ENCODE measurements around the gene TNS1. TPM values are rescaled to one million over a fixed set of nuclear protein-coding genes. Genes with fewer than 3 reads are reported as not detected.

TNS1 gene
- total and polyA plus RNA-seq, 10 of the 15 experiments (the other 5 are each of a cell fraction or from before 2014, with no cell fraction given) = 0.05 to 0.44 TPM; not detected in 8

DNA sequence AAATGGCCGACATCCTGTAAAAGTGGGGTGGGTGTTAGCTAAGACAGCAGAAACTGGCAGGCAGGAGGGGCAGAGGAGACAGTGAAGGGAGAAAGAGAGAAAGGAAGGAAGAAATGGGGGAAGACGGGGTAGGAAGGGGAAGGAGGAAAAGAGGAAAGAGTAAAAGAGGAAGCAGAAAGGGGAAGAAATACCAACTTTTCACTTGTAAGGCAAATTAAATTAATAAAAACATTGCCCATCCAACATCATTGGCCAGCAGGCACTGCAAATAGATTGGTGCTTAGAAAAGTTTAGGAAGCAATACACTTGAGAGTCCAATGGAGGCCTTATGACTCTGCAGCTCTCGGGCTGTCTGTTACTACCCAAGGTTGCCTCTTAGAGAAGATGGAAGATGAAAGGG is 116.7 kb downstream of the TNS1 start:
- Histone ChIP-seq H3K79me2 (ENCODE audit: control insufficient read depth, insufficient read depth, low read length) (no peaks in the 10 kb centered on the region), H3K27ac (ENCODE audit: control insufficient read depth, insufficient read depth) (no peak overlapping the region), H3K4me1 (ENCODE audit: control insufficient read depth, insufficient read depth, low read length) (no peaks in the 10 kb centered on the region), H3K4me3 (no peak overlapping the region), H3K9ac (ENCODE audit: control insufficient read depth, insufficient read depth, low read length) (no peak overlapping the region), H3K9me3 (replicated peaks; ENCODE audit: control insufficient read depth, insufficient read depth, low read length) (no peaks in the 10 kb centered on the region), H3K27me3 (replicated peaks in 1 of 2; ENCODE audit: control insufficient read depth in 2 of 2, insufficient read depth in 2 of 2, low read length in 1 of 2) (peaks cover 0 to 2% of the 10 kb centered on the region in 2 experiments; a peak in 2 of 4 replicates), H4K20me1 (ENCODE audit: control insufficient read depth, insufficient read depth) (no peaks in the 10 kb centered on the region), H3K4me2 (ENCODE audit: control insufficient read depth, insufficient read depth) (no peak overlapping the region), H3K36me3 (ENCODE audit: control insufficient read depth in 2 of 2, insufficient read depth in 2 of 2, low read length in 1 of 2) (no peaks in the 10 kb centered on the region), H2AFZ (ENCODE audit: control insufficient read depth, low read depth, low read length) (no peak overlapping the region)
- in situ Hi-C loops (cut with MboI) (loop anchor here (5.0 kb wide), 1 partner anchor 94 kb away; no protein-coding TSS in a partner anchor), intact Hi-C loops (cut with micrococcal nuclease; ENCODE audit: unreplicated experiment) (loop anchor here (1.0 to 5.0 kb wide), 4 partner anchors 97 to 181 kb away; partner anchors contain the start of gene RUFY4)
- no peak for FAIRE-seq
- no TSS peak for BruUV-seq (replicated peaks)
- WGBS (ENCODE audit: insufficient coverage, insufficient replicate concordance, low lambda C conversion rate, missing lambda C conversion rate) = 0% methylated on average over 3 of the region's 3 CpGs
- no peak for ATAC-seq
- TF ChIP-seq, protein P1, sequence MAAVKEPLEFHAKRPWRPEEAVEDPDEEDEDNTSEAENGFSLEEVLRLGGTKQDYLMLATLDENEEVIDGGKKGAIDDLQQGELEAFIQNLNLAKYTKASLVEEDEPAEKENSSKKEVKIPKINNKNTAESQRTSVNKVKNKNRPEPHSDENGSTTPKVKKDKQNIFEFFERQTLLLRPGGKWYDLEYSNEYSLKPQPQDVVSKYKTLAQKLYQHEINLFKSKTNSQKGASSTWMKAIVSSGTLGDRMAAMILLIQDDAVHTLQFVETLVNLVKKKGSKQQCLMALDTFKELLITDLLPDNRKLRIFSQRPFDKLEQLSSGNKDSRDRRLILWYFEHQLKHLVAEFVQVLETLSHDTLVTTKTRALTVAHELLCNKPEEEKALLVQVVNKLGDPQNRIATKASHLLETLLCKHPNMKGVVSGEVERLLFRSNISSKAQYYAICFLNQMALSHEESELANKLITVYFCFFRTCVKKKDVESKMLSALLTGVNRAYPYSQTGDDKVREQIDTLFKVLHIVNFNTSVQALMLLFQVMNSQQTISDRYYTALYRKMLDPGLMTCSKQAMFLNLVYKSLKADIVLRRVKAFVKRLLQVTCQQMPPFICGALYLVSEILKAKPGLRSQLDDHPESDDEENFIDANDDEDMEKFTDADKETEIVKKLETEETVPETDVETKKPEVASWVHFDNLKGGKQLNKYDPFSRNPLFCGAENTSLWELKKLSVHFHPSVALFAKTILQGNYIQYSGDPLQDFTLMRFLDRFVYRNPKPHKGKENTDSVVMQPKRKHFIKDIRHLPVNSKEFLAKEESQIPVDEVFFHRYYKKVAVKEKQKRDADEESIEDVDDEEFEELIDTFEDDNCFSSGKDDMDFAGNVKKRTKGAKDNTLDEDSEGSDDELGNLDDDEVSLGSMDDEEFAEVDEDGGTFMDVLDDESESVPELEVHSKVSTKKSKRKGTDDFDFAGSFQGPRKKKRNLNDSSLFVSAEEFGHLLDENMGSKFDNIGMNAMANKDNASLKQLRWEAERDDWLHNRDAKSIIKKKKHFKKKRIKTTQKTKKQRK (IDR thresholded peaks at IDR 0.05; ENCODE audit: low read depth, low read length) = no peak
- TF ChIP-seq NFYB (IDR thresholded peaks at IDR 0.05; ENCODE audit: insufficient read depth, low read depth, low read length) (no peak), EZH2 (IDR thresholded peaks at IDR 0.05; ENCODE audit: borderline replicate concordance, control insufficient read depth, low read depth, low read length) (no peak), ZNF217 (IDR thresholded peaks at IDR 0.05) (no peak), ZNF207 (IDR thresholded peaks at IDR 0.05; ENCODE audit: borderline replicate concordance) (no peak), EP300 (IDR thresholded peaks at IDR 0.05; ENCODE audit: borderline replicate concordance in 1 of 2, control insufficient read depth in 1 of 2, low read depth in 2 of 2, low read length in 2 of 2) (no peak), PML (IDR thresholded peaks at IDR 0.05; ENCODE audit: low read length) (no peak), SP1 (IDR thresholded peaks at IDR 0.05; ENCODE audit: low read depth, low read length) (no peak), BRCA1 (IDR thresholded peaks at IDR 0.05; ENCODE audit: low read depth, low read length) (no peak), JUNB (IDR thresholded peaks at IDR 0.05) (no peak), NR2C2 (IDR thresholded peaks at IDR 0.05; ENCODE audit: borderline replicate concordance, control insufficient read depth, insufficient read length, low read depth) (no peak), SREBF1 (IDR thresholded peaks at IDR 0.05; ENCODE audit: low read length) (no peak)
- TF ChIP-seq, protein P2, sequence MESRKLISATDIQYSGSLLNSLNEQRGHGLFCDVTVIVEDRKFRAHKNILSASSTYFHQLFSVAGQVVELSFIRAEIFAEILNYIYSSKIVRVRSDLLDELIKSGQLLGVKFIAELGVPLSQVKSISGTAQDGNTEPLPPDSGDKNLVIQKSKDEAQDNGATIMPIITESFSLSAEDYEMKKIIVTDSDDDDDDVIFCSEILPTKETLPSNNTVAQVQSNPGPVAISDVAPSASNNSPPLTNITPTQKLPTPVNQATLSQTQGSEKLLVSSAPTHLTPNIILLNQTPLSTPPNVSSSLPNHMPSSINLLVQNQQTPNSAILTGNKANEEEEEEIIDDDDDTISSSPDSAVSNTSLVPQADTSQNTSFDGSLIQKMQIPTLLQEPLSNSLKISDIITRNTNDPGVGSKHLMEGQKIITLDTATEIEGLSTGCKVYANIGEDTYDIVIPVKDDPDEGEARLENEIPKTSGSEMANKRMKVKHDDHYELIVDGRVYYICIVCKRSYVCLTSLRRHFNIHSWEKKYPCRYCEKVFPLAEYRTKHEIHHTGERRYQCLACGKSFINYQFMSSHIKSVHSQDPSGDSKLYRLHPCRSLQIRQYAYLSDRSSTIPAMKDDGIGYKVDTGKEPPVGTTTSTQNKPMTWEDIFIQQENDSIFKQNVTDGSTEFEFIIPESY (IDR thresholded peaks at IDR 0.05) = no peak
- TF ChIP-seq, protein P3, sequence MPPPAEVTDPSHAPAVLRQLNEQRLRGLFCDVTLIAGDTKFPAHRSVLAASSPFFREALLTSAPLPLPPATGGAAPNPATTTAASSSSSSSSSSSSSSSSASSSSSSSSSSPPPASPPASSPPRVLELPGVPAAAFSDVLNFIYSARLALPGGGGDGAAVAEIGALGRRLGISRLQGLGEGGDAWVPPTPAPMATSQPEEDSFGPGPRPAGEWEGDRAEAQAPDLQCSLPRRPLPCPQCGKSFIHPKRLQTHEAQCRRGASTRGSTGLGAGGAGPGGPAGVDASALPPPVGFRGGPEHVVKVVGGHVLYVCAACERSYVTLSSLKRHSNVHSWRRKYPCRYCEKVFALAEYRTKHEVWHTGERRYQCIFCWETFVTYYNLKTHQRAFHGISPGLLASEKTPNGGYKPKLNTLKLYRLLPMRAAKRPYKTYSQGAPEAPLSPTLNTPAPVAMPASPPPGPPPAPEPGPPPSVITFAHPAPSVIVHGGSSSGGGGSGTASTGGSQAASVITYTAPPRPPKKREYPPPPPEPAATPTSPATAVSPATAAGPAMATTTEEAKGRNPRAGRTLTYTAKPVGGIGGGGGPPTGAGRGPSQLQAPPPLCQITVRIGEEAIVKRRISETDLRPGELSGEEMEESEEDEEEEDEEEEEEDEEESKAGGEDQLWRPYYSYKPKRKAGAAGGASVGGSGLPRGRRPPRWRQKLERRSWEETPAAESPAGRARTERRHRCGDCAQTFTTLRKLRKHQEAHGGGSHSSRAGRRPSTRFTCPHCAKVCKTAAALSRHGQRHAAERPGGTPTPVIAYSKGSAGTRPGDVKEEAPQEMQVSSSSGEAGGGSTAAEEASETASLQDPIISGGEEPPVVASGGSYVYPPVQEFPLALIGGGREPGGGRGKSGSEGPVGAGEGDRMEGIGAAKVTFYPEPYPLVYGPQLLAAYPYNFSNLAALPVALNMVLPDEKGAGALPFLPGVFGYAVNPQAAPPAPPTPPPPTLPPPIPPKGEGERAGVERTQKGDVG (CRISPR knock-in tag; IDR thresholded peaks at IDR 0.05) = no peak
- ChIA-PET POLR2A (no interaction called here), SMC1A (ENCODE audit: uncharacterized antibody, unreplicated experiment) (interaction anchor here (1.0 to 4.6 kb wide), 5 partner anchors 9 to 103 kb away, joined by 3 to 30 read pairs (median 6); no protein-coding TSS in a partner anchor), CTCF (interaction anchor here (0.6 to 4.9 kb wide), 12 partner anchors 10 to 183 kb away, joined by 3 to 86 read pairs (median 5); partner anchors contain the start of gene RUFY4), RAD21 (ENCODE audit: unreplicated experiment) (interaction anchor here (1.3 to 2.6 kb wide), 2 partner anchors 95 to 100 kb away, joined by 15 to 24 read pairs; no protein-coding TSS in a partner anchor)
- DNase-seq (ENCODE audit: low read depth, low spot score) = no peak
